HG03432 (cell line): Measurements from ENCODE around the gene LARP1B.
"Not testable (repeated sequence)": the region's sequence is repeated elsewhere in the genome, so short reads cannot be mapped to it uniquely, and the experiment has no call there.

Experiments
- ATAC-seq: cut with Tn5 transposase; IDR thresholded peaks from one replicate; pipeline ENCODE4 v1.9.1; 2021; ENCODE audit warnings: mild to moderate bottlenecking, moderate library complexity; ENCODE audit not compliant: unreplicated experiment

LARP1B gene

DNA sequence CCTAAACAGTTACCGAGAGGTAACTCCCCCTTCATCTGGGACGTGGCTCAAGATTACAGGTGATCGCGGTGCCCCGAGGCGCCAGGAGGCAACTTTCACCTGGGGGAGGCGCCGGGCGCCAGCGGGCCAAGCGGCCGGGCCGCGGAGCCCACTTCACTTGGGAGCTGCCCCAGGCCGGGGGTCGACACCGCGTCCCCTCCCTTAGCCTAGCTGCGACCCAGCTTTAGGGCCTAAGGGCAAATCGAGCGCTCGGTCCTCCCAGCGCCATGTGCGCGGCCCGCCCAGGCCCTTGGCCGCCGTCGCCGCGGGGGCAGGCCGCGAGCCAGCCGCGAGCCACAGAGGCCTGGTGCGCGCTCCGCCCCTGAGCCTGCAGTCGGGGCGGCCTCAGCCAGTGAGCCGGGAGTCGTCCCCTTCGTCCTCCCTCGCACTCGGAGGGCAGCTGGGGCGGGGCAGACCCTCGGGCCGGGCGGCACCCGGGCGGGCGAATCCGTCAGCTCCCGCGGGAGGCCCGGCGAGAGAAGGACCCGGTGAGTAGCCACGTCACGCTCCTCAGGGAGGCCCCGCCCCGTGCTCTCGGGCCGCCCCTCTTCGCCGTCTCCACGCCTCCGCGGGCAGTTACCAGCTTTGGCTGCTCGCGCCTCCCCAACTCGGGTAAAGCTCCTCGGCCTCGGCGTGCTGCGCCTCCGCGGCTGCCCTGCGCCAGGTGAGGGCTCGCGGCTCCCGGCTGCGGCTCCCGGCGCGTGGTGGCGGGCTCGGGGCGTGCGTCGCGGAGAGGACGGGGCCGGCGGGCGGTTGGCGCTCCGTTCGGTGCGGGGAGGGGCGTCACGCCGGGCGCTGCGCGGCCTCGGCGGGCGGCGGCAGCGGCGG, at the start of gene LARP1B:
TSS of gene LARP1B (plus strand) at position 614 of the 867 bp plus-strand sequence. CDS start 13,640 bp downstream, outside the sequence.
- ATAC-seq: peak; percentile 91

- ATAC-seq: no peak
Measured at GRCh38 chr4:128025319-128025718, 35.8 kb upstream of the LARP1B start.

DNA sequence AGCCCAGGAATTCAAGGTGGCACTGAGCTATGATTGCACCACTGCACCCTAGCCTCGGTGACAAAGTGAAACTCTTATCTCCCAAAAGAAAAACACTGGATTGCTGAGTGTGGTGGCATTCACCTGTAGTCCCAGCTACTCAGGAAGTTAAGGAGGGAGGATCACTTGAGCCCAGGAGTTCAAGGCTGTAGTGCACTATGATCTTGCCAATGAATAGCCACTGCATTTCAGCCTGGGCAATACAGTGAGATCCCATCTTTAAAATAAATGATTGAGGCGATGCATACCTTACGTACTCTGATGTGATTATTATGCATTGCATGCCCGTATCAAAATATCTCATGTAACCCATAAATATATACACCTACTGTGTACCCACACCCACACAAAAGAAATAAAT, 31.2 kb upstream of the LARP1B start:
- no peak for ATAC-seq

DNA sequence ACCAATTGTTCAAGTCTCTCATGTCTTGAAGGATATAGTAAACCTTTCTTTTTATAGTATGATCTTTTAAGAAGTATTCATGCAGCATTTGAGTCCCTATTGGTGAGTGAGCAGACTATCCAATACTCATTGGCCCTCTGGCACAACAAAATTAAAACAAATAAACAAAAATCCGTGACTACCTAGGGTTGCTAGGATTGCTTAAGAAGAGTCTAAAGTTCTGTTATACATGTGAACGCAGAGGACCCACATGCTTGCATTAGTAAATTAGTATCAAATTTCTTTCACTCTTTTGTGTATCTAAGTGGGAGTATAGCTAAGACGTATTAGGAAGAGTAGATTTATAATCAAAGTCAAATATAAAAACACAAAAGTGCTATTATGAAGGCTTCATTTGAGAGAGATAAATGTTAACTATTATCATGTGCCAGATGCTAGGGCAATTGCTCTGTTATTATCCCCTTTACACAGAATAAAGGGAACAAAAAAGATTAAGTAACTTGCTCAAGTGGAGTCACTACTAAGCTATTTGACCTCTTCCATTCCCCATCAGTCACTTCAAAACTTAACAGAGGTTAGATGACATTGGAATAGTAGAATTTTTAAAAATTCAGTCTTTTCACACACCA, 29.2 kb upstream of the LARP1B start:
- no peak for ATAC-seq

GRCh38 chr4:128039568-128039967, 21.5 kb upstream of the LARP1B start:
- no peak for ATAC-seq

GRCh38 chr4:128047019-128047418, 14.1 kb upstream of the LARP1B start:
- not testable (repeated sequence) for ATAC-seq

- not testable (repeated sequence) for ATAC-seq
Measured at GRCh38 chr4:128047514-128047913, 13.6 kb upstream of the LARP1B start.

- not testable (repeated sequence) for ATAC-seq
Measured at GRCh38 chr4:128051229-128051628, 9.9 kb upstream of the LARP1B start.

DNA sequence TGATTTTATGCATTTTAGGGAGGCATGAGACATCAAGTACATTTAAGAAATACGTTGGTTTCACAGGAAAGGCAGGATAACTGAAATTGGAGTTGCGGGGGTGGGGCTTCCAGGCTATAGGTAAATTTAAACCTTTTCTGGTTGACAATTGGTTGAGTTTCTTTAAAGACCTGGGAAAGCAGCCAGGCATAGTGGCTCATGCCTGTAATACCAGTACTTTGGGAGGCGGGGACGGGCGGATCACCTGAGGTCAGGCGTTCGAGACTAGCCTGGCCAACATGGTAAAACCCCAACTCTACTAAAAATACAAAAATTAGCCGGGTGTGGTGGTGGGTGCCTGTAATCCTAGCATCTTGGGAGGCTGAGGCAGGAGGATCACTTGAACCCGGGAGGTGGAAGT, 6.2 kb upstream of the LARP1B start:
- not testable (repeated sequence) for ATAC-seq

- not testable (repeated sequence) for ATAC-seq
Measured at GRCh38 chr4:128055441-128056206, 5.5 kb upstream of the LARP1B start.

- no peak for ATAC-seq
Measured at GRCh38 chr4:128056396-128056795, 4.7 kb upstream of the LARP1B start.

DNA sequence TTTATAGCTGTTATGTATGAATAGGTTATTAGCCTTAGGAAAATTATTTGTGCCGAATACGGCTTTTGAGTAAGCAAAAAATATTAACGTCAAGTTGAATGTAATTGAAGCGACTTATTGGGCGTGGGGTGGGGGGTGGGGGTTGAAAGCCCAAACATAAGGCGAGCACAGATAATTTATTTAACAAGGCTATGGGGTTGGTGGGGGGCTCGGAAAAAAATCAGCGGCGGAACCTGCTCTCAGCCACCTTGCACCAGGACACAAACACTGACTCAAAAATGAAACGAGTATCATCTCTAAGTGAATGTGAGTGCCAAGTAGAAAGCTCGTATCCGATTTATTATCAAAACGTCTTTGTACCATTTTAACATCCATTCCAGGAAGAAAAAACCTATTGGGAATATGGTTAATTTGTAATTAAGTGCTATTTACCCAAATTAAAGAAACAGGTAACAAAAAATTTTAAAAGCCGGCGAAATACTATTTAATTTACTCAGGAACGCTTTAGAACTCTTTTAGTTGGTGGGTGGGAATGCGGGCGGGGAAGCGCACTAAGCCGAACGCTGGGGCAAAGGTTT, 902 bp upstream of the LARP1B start:
- ATAC-seq: no peak

DNA sequence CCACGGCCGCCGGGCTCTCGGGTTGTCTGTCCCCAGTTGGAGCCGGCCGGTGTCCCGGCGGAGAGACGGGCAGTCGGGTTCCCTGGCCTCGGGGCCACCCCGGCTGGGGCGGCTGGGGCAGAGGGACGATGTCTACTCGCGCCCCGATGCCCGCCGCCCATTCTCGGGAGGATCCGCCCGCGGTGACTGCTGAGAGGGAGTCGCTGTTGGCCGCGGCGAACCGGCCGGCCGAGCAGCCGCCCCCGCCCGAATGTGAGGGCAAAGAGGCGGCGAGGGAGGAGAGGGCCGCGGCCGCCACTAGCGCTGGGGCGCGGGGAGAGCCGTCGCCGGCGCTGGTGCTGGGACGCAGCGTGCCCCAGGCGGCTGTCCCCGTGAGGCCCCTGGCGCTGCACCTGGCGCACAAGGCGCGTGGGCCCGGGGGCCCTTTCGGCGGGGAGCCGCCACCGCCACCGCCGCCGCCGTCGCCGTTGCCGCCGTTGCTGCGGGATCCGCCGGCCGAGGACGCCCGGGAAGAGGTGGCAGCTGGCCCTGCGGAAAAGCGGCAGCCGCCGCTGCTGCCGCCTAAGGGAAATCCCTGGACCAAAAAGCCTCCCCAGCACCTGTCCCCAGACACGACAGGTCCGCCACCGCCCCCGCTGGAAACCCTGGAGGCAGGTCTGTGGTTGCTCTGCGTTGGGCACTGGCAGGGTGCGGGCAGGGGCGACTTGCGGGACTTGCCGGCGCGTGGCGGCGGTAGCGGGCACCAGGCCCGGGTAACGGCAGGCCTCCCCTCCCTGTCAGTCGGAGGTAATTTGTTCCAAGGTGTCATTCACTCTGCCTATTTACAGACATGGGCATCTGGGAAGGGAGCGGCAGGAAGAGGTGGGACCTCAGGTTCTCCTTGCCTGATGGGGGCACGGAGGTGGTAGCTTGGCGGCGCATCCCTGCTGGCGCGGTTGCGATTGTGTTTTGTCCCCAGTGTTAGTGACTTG, 739 bp downstream of the LARP1B start:
- peak; percentile 41 for ATAC-seq

DNA sequence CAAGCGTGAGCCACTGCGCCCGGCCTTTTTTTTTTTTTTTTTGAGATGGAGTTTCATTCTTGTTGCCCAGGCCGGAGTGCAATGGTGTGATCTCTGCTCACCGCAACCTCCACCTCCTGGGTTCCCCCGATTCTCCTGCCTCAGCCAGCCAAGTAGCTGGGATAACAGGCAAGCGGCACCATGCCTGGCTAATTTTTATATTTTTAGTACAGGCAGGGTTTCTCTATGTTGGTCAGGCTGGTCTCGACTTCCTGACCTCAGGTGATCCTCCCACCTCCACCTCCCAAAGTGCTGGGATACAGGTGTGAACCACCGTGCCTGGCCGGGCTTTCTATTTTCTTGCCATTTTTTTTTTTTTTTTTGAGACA, 5.3 kb downstream of the LARP1B start:
- not testable (repeated sequence) for ATAC-seq

GRCh38 chr4:128068918-128069317, 7.8 kb downstream of the LARP1B start:
- ATAC-seq: peak; percentile 49

- ATAC-seq: no peak
Measured at GRCh38 chr4:128076464-128076863, 15.4 kb downstream of the LARP1B start.

GRCh38 chr4:128095293-128095692, 34.2 kb downstream of the LARP1B start:
- not testable (repeated sequence) for ATAC-seq

- ATAC-seq: no peak
Measured at GRCh38 chr4:128107766-128108165, 46.7 kb downstream of the LARP1B start.

GRCh38 chr4:128123036-128123435, 61.9 kb downstream of the LARP1B start:
- no peak for ATAC-seq

DNA sequence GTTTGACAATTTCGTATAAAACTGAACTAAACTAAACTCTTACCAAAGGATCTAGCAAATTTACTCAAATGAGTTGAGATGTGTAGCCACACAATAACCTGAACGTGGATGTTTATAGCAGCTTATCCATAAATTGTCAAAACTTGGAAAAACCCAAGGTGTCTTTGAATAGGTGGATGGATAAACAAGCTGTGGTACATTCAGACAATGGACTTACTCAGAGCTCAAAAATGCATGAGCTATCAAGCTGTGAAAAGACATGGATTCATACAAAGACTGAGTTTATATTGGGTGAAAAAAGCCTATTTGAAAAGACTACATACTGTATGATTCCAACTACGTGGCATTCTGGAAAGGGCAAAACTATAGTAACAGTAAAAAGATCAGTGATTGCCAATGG, 69.5 kb downstream of the LARP1B start:
- no peak for ATAC-seq
